Duodenal mucosa (tissue), 2 donors: ENCODE data around the gene SCN2A.
"Not testable (repeated sequence)": the region's sequence is repeated elsewhere in the genome, so short reads cannot be mapped to it uniquely, and the experiment has no call there.

Source experiments
- H3K27ac ChIP-seq: one replicate; pipeline ENCODE4 v1.7.0; 2013; ENCODE audit warnings: low read depth, low read length
- H3K27me3 ChIP-seq, 2 donors: one replicate each; pipeline ENCODE4 v1.7.0; 2013; ENCODE audit warnings: low read length in 2 of 2, control low read depth in 1 of 2; ENCODE audit not compliant: insufficient read depth in 2 of 2, control insufficient read depth in 1 of 2
- H3K36me3 ChIP-seq, 2 donors: one replicate each; pipeline ENCODE4 v1.7.0; 2013; ENCODE audit warnings: low read length in 2 of 2, control low read depth in 1 of 2; ENCODE audit not compliant: insufficient read depth in 2 of 2, control insufficient read depth in 1 of 2
- H3K4me1 ChIP-seq, 2 donors: one replicate each; pipeline ENCODE4 v1.7.0; 2013; ENCODE audit warnings: low read length in 2 of 2, control low read depth in 1 of 2; ENCODE audit not compliant: insufficient read depth in 2 of 2, control insufficient read depth in 1 of 2
- H3K4me3 ChIP-seq, 2 donors: one replicate each; pipeline ENCODE4 v1.7.0; 2013; ENCODE audit warnings: low read length in 2 of 2, low read depth in 1 of 2
- H3K9ac ChIP-seq, 2 donors: one replicate each; pipeline ENCODE4 v1.7.0; 2013; ENCODE audit warnings: low read length in 2 of 2, low read depth in 1 of 2
- H3K9me3 ChIP-seq, 2 donors: one replicate each; pipeline ENCODE4 v1.7.0; 2013; ENCODE audit warnings: low read length in 2 of 2, control low read depth in 1 of 2; ENCODE audit not compliant: control insufficient read depth in 1 of 2

SCN2A gene

GRCh38 chr2:165305391-165306096 is 66.3 kb downstream of the SCN2A start:
- H3K36me3 ChIP-seq: no peaks in the 10 kb centered on the region
- no peak overlapping the region for H3K4me3 ChIP-seq
- H3K4me1 ChIP-seq: no peaks in the 10 kb centered on the region
- H3K27me3 ChIP-seq: no peaks in the 10 kb centered on the region
- H3K9ac ChIP-seq: no peak overlapping the region
- H3K9me3 ChIP-seq: no peaks in the 10 kb centered on the region
- no peak overlapping the region for H3K27ac ChIP-seq

GRCh38 chr2:165307317-165307716 is 68.1 kb downstream of the SCN2A start:
- Histone ChIP-seq H3K9me3 (no peaks in the 10 kb centered on the region), H3K4me3 (no peak overlapping the region), H3K27ac (no peak overlapping the region), H3K27me3 (no peaks in the 10 kb centered on the region), H3K36me3 (no peaks in the 10 kb centered on the region), H3K9ac (no peak overlapping the region), H3K4me1 (no peaks in the 10 kb centered on the region)

GRCh38 chr2:165311949-165312348 is 72.7 kb downstream of the SCN2A start:
- H3K4me3 ChIP-seq: no peak overlapping the region
- H3K36me3 ChIP-seq: no peaks in the 10 kb centered on the region
- H3K27me3 ChIP-seq: no peaks in the 10 kb centered on the region
- no peaks in the 10 kb centered on the region for H3K4me1 ChIP-seq
- H3K9me3 ChIP-seq: no peaks in the 10 kb centered on the region
- H3K27ac ChIP-seq: no peak overlapping the region
- no peak overlapping the region for H3K9ac ChIP-seq

- no peaks in the 10 kb centered on the region for H3K9me3 ChIP-seq
- no peaks in the 10 kb centered on the region for H3K27me3 ChIP-seq
- no peak overlapping the region for H3K9ac ChIP-seq
- H3K4me1 ChIP-seq: no peaks in the 10 kb centered on the region
- no peak overlapping the region for H3K4me3 ChIP-seq
- no peaks in the 10 kb centered on the region for H3K36me3 ChIP-seq
- no peak overlapping the region for H3K27ac ChIP-seq
These were observed 73.8 kb downstream of the SCN2A start for GRCh38 chr2:165312999-165313398.

GRCh38 chr2:165313509-165313908 is 74.3 kb downstream of the SCN2A start:
- Histone ChIP-seq H3K27me3 (no peaks in the 10 kb centered on the region), H3K9ac (no peak overlapping the region), H3K9me3 (no peaks in the 10 kb centered on the region), H3K4me1 (no peaks in the 10 kb centered on the region), H3K27ac (no peak overlapping the region), H3K36me3 (no peaks in the 10 kb centered on the region), H3K4me3 (no peak overlapping the region)

- H3K4me3 ChIP-seq: no peak overlapping the region
- H3K9me3 ChIP-seq: no peaks in the 10 kb centered on the region
- H3K27ac ChIP-seq: no peak overlapping the region
- H3K27me3 ChIP-seq: no peaks in the 10 kb centered on the region
- no peaks in the 10 kb centered on the region for H3K4me1 ChIP-seq
- H3K36me3 ChIP-seq: no peaks in the 10 kb centered on the region
- H3K9ac ChIP-seq: no peak overlapping the region
These were observed 89.1 kb downstream of the SCN2A start for GRCh38 chr2:165328272-165328671.

GRCh38 chr2:165344276-165344675 is 105.1 kb downstream of the SCN2A start:
- H3K4me3 ChIP-seq: not testable (repeated sequence)

GRCh38 chr2:165348441-165348840 is 109.2 kb downstream of the SCN2A start:
- Histone ChIP-seq H3K27ac (no peak overlapping the region), H3K9me3 (no peaks in the 10 kb centered on the region), H3K27me3 (no peaks in the 10 kb centered on the region), H3K36me3 (no peaks in the 10 kb centered on the region), H3K9ac (no peak overlapping the region), H3K4me3 (no peak overlapping the region), H3K4me1 (no peaks in the 10 kb centered on the region)

More at GRCh38 chr2:165344276-165344675, 105.1 kb downstream of the SCN2A start:
- H3K36me3 ChIP-seq, H3K4me1 ChIP-seq, H3K9ac ChIP-seq, H3K27me3 ChIP-seq, H3K27ac ChIP-seq, H3K9me3 ChIP-seq: not testable (repeated sequence)

GRCh38 chr2:165349181-165349580 is 110.0 kb downstream of the SCN2A start:
- H3K9ac ChIP-seq: no peak overlapping the region
- no peaks in the 10 kb centered on the region for H3K9me3 ChIP-seq
- H3K4me3 ChIP-seq: no peak overlapping the region
- H3K36me3 ChIP-seq: no peaks in the 10 kb centered on the region
- H3K27ac ChIP-seq: no peak overlapping the region
- H3K27me3 ChIP-seq: no peaks in the 10 kb centered on the region
- H3K4me1 ChIP-seq: no peaks in the 10 kb centered on the region

GRCh38 chr2:165357758-165358157 is 118.5 kb downstream of the SCN2A start:
- H3K27ac ChIP-seq: no peak overlapping the region
- H3K4me1 ChIP-seq: no peaks in the 10 kb centered on the region
- no peak overlapping the region for H3K9ac ChIP-seq
- H3K4me3 ChIP-seq: no peak overlapping the region
- H3K36me3 ChIP-seq: no peaks in the 10 kb centered on the region
- H3K27me3 ChIP-seq: no peaks in the 10 kb centered on the region
- no peaks in the 10 kb centered on the region for H3K9me3 ChIP-seq

- Histone ChIP-seq H3K4me1 (no peaks in the 10 kb centered on the region), H3K9ac (no peak overlapping the region)
These were observed 122.3 kb downstream of the SCN2A start for GRCh38 chr2:165361514-165361913.

More at GRCh38 chr2:165361514-165361913, 122.3 kb downstream of the SCN2A start:
- Histone ChIP-seq H3K27ac (no peak overlapping the region), H3K27me3 (no peaks in the 10 kb centered on the region), H3K9me3 (no peaks in the 10 kb centered on the region), H3K4me3 (no peak overlapping the region), H3K36me3 (no peaks in the 10 kb centered on the region)
